ENCODE results near the gene KAT8. TPM values are rescaled to one million over a fixed set of nuclear protein-coding genes. Genes with fewer than 3 reads are reported as not detected.
"Not testable (repeated sequence)": the region's sequence is repeated elsewhere in the genome, so short reads cannot be mapped to it uniquely, and the experiment has no call there.

The KAT8 gene
- total and polyA plus RNA-seq, 10 of the 15 experiments (the other 5 are each of a cell fraction or from before 2014, with no cell fraction given): 5.5 to 55.8 (median 39.6) TPM

GRCh38 chr16:31100876-31101641, 16.4 kb upstream of the KAT8 start:
- H3K27ac ChIP-seq (ENCODE audit: control insufficient read depth, insufficient read depth); H4K20me1 ChIP-seq (ENCODE audit: control insufficient read depth, insufficient read depth); H3K9ac ChIP-seq (ENCODE audit: control insufficient read depth, insufficient read depth, low read length); H3K4me1 ChIP-seq (ENCODE audit: control insufficient read depth, insufficient read depth, low read length); ATAC-seq; intact Hi-C loops (cut with micrococcal nuclease; ENCODE audit: unreplicated experiment); H3K4me2 ChIP-seq (ENCODE audit: control insufficient read depth, insufficient read depth); H3K4me3 ChIP-seq; H3K36me3 ChIP-seq (ENCODE audit: control insufficient read depth in 2 of 2, insufficient read depth in 2 of 2, low read length in 1 of 2); H2AFZ ChIP-seq (ENCODE audit: control insufficient read depth, low read depth, low read length); DNase-seq (ENCODE audit: low read depth, low spot score); H3K9me3 ChIP-seq (replicated peaks; ENCODE audit: control insufficient read depth, insufficient read depth, low read length); H3K27me3 ChIP-seq (replicated peaks in 1 of 2; ENCODE audit: control insufficient read depth in 2 of 2, insufficient read depth in 2 of 2, low read length in 1 of 2); in situ Hi-C loops (cut with MboI); H3K79me2 ChIP-seq (ENCODE audit: control insufficient read depth, insufficient read depth, low read length); BruUV-seq (replicated peaks); FAIRE-seq: not testable (repeated sequence)
- ChIA-PET SMC1A (ENCODE audit: uncharacterized antibody, unreplicated experiment) (interaction anchor here (1.1 kb wide), 1 partner anchor 16 kb away, joined by 3 read pairs; the partner anchor contains the start of gene KAT8), RAD21 (ENCODE audit: unreplicated experiment) (interaction anchor here (0.6 to 2.0 kb wide), 3 partner anchors 116 to 1370 kb away, joined by 3 to 7 read pairs (median 3); partner anchors contain the start of gene HSD3B7), POLR2A (interaction anchor here (0.7 to 2.0 kb wide), 5 partner anchors 9 to 83 kb away, joined by 3 to 8 read pairs (median 3); partner anchors contain the start of gene KAT8), CTCF (interaction anchor here (1.8 to 3.0 kb wide), 4 partner anchors 41 to 256 kb away, joined by 4 to 14 read pairs (median 8); partner anchors contain the start of gene HSD3B7)
- WGBS (ENCODE audit: insufficient coverage, insufficient replicate concordance, low lambda C conversion rate, missing lambda C conversion rate): 67% methylated on average over 12 of the region's 13 CpGs

GRCh38 chr16:31105677-31106213, 11.7 kb upstream of the KAT8 start:
- in situ Hi-C loops (cut with MboI) (no loop called here), intact Hi-C loops (cut with micrococcal nuclease; ENCODE audit: unreplicated experiment) (loop anchor here (5.0 kb wide), 1 partner anchor 37 kb away; no protein-coding TSS in a partner anchor)
- ChIA-PET CTCF (no interaction called here), RAD21 (ENCODE audit: unreplicated experiment) (no interaction called here), SMC1A (ENCODE audit: uncharacterized antibody, unreplicated experiment) (no interaction called here), POLR2A (no interaction called here)
- no TSS peak for BruUV-seq (replicated peaks)
- Histone ChIP-seq H3K4me2 (ENCODE audit: control insufficient read depth, insufficient read depth) (peak overlapping the region; percentile 68; the same call in 1 of the 2 replicates), H3K36me3 (ENCODE audit: control insufficient read depth in 2 of 2, insufficient read depth in 2 of 2, low read length in 1 of 2) (no peaks in the 10 kb centered on the region; a peak in 1 of 4 replicates), H3K9ac (ENCODE audit: control insufficient read depth, insufficient read depth, low read length) (no peak overlapping the region), H2AFZ (ENCODE audit: control insufficient read depth, low read depth, low read length) (peak overlapping the region; percentile 94), H3K4me1 (ENCODE audit: control insufficient read depth, insufficient read depth, low read length) (peaks cover 22% of the 10 kb centered on the region), H3K27me3 (replicated peaks in 1 of 2; ENCODE audit: control insufficient read depth in 2 of 2, insufficient read depth in 2 of 2, low read length in 1 of 2) (no peaks in the 10 kb centered on the region), H3K4me3 (no peak overlapping the region), H3K27ac (ENCODE audit: control insufficient read depth, insufficient read depth) (peak overlapping the region; percentile 39; the same call in 1 of the 2 replicates), H4K20me1 (ENCODE audit: control insufficient read depth, insufficient read depth) (no peaks in the 10 kb centered on the region), H3K9me3 (replicated peaks; ENCODE audit: control insufficient read depth, insufficient read depth, low read length) (no peaks in the 10 kb centered on the region), H3K79me2 (ENCODE audit: control insufficient read depth, insufficient read depth, low read length) (peaks cover 13% of the 10 kb centered on the region)
- no peak for FAIRE-seq
- no peak for DNase-seq (ENCODE audit: low read depth, low spot score)
- peak; percentile 61 for ATAC-seq
- 20% methylated on average over 32 of the region's 33 CpGs for WGBS (ENCODE audit: insufficient coverage, insufficient replicate concordance, low lambda C conversion rate, missing lambda C conversion rate)
- TF ChIP-seq ZNF274 (IDR thresholded peaks at IDR 0.05; ENCODE audit: insufficient read depth, insufficient read length) (no peak), HDAC6 (IDR thresholded peaks at IDR 0.05; ENCODE audit: unreplicated experiment) (no peak), SUPT20H (IDR thresholded peaks at IDR 0.05; ENCODE audit: borderline replicate concordance, control insufficient read depth, low read depth, low read length) (no peak), RUNX3 (IDR thresholded peaks at IDR 0.05; ENCODE audit: low read length) (peak; percentile 32), ZSCAN29 (IDR thresholded peaks at IDR 0.05) (no peak), SMARCA5 (IDR thresholded peaks at IDR 0.05) (peak; percentile 52; the same call in 1 of the 2 replicates), WRNIP1 (IDR thresholded peaks at IDR 0.05; ENCODE audit: borderline replicate concordance, low read depth, low read length) (no peak), ZNF384 (IDR thresholded peaks at IDR 0.05; ENCODE audit: borderline replicate concordance, low read depth, low read length) (peak; percentile 50; the same call in 1 of the 2 replicates), TCF12 (IDR thresholded peaks at IDR 0.05; ENCODE audit: low read depth, low read length) (no peak), PRDM15 (CRISPR knock-in tag; IDR thresholded peaks at IDR 0.05) (no peak), ZNF207 (IDR thresholded peaks at IDR 0.05; ENCODE audit: borderline replicate concordance) (0 out of 2 replicates have a peak, but pooled peaks have one; percentile 27)

Data from GM12878 (cell line).